AG10803 (cell line): ENCODE measurements around the gene DHCR7.

Experiments
- DNase-seq: peaks from one replicate; pipeline ENCODE4 v3.0.0; 2010; ENCODE audit warnings: low read depth
- H3K4me3 ChIP-seq: 2 replicates; pipeline ENCODE4 v1.5.1; 2011; ENCODE audit warnings: mild to moderate bottlenecking, low read length, control low read depth
- CTCF ChIP-seq: conservative IDR thresholded peaks from 2 replicates; pipeline ENCODE4 v1.5.1; 2011; ENCODE audit warnings: mild to moderate bottlenecking, low read length, control low read depth, inconsistent platforms

DHCR7 gene

GRCh38 chr11:71437879-71438278 is 10.3 kb downstream of the DHCR7 start:
- no peak for TF ChIP-seq CTCF
- no peak for DNase-seq

GRCh38 chr11:71437399-71437798 is 10.8 kb downstream of the DHCR7 start:
- TF ChIP-seq CTCF: no peak

More at GRCh38 chr11:71437879-71438278, 10.3 kb downstream of the DHCR7 start:
- no peak overlapping the region for H3K4me3 ChIP-seq

GRCh38 chr11:71436861-71437260 is 11.3 kb downstream of the DHCR7 start:
- TF ChIP-seq CTCF: no peak
- DNase-seq: no peak
- no peak overlapping the region for H3K4me3 ChIP-seq

More at GRCh38 chr11:71437399-71437798, 10.8 kb downstream of the DHCR7 start:
- no peak overlapping the region for H3K4me3 ChIP-seq
- no peak for DNase-seq

- DNase-seq: no peak
- H3K4me3 ChIP-seq: no peak overlapping the region
- no peak for TF ChIP-seq CTCF
Observed at GRCh38 chr11:71435278-71435951, 12.8 kb downstream of the DHCR7 start.

- no peak overlapping the region for H3K4me3 ChIP-seq
- no peak for TF ChIP-seq CTCF
- DNase-seq: no peak
Observed at GRCh38 chr11:71434576-71435130, 13.5 kb downstream of the DHCR7 start.

GRCh38 chr11:71433648-71434450 is 14.3 kb downstream of the DHCR7 start:
- no peak for DNase-seq
- TF ChIP-seq CTCF: no peak

More at GRCh38 chr11:71433648-71434450, 14.3 kb downstream of the DHCR7 start:
- no peak overlapping the region for H3K4me3 ChIP-seq
